IPS DF 4.7 (cell line): Measurements from ENCODE around the gene CFAP46.
"Not testable (repeated sequence)": the region's sequence is repeated elsewhere in the genome, so short reads cannot be mapped to it uniquely, and the experiment has no call there.

Experiments used
- DNase-seq: peaks from one replicate; pipeline ENCODE4 v3.0.0-alpha.2; 2013; ENCODE audit warnings: low spot score; ENCODE audit errors: extremely low read depth

Gene CFAP46

DNA sequence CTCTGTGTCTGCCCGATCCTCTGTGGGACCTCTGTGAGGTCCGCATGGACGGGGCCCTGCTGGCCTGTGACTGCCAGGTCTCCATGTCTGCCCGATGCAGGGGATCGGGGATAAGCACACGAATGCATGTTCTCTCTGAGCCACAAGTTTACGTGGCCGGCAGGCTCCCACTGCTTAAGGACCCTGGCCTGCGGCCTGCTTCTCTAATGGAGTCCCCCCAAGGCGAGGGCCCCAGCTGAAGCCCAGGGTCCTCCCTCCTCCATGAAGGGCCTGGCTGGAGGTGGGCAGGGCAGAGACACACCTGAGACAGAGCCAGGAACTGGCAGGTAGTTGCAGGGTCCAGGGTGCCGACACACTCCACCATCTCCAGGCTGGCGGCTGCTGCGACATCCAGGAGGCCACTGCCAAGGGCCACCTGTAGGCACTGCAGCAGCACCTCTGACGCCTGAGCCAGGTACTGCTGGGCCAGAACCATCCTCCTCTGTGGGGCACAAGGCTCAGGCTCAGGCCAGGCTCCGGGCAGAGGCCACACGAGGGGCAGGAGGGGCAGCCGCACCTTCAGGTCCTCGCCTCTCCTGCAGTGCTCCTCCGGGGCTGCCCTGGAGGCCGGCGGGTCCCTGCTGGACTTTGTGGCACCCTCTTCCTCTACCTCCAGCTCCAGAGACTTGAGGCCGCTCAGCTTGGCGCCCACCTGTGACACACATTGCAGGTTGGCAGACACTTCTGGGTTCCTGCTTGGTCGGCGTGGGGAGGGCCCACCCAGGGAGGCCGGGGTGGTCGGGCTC lies 95.5 kb downstream of the CFAP46 start:
- no peak for DNase-seq

DNA sequence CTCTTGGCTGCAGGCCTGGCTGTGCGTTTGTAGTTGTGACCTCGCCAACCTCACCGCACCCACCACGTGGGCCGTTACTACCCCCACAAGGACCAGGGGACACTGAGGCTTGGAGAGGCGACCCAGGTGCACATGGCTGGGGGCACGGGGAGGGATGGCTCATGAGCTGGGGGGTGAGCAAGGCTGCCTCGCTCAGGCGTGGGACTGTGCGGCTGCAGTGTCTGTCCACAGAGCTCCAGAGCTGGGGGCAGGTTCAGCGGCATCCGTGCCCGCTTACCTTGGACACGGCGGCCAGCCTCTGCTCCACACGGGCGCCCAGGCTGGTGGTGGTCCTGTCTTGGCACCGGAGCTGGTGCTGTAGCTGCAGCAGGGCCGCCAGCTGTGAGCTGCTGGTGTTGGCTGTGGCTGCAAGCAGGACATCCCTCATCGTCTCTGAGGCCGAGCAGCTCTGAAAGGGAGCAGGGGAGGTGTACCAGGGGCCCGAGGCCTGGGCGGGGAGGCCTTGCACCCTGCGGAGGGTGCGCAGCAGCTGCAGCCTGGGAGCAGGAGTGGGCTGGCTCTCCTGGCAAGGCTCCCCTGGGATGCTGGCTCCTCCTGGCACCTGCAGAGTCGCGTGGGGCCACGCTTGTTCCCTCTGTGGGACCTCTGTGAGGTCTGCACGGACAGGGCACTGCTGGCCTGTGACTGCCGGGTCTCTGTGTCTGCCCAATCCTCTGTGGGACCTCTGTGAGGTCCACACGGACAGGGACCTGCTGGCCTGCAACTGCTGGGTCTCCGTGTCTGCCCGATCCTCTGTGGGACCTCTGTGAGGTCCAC lies 96.4 kb downstream of the CFAP46 start:
- no peak for DNase-seq

DNA sequence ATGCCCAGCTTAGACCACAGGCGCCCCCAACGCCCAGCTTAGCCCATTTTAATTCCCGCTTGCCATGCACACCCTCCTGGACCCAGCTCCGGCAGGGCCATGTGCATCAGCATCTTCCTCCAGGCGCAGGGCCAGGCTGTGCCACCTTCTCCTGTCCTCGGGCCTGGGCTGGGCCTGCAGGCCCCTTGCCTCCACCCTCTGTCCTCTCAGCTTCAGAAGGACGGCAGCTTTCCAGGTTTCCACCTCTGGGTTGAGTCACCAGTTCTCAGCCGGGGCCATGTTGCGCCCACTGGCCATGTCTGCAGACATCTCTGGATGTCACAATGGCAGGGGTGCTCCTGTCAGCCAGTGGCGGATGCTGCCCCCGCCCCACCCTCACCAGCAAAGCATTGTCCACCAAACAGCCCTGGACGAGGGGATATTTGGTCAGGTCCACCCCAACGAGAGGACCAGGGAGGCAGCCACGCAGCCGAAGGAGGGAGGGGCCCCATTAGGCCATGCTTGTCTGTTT lies 97.3 kb downstream of the CFAP46 start:
- DNase-seq: no peak

DNA sequence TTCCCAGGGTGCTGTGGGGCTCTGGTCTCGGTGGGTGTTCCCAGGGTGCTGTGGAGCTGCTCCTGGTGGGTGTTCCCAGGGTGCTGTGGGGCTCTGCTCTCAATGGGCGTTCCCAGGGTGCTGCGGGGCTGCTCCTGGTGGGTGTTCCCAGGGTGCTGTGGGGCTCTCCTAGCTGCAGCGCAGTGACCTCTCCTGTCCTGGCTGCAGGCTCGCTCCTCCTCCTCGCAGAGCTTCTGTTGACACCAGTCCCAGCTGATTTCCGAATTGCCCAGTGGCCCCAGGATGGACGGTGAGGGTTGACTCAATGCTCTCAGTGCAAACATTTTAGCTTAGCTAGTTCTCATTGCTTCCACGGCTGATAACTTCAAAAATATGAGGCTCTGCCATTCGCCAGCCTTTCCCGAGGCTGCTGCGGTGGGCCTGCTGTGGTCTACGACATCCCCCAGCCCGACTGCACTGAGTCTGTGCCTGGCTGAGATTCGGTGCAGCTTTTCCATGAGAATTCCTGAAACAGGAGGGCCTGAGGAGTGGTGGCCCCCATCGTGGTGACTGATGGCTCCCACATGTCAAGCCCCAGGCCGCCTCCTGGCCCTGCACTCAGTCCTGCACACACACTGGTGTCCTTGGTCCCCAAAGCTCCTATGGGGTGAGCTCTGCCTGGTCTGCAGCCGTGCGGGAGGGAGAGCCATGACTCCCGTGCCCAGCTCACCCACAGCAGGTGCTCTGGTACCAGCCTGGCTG lies 98.1 kb downstream of the CFAP46 start:
- DNase-seq: no peak

DNA sequence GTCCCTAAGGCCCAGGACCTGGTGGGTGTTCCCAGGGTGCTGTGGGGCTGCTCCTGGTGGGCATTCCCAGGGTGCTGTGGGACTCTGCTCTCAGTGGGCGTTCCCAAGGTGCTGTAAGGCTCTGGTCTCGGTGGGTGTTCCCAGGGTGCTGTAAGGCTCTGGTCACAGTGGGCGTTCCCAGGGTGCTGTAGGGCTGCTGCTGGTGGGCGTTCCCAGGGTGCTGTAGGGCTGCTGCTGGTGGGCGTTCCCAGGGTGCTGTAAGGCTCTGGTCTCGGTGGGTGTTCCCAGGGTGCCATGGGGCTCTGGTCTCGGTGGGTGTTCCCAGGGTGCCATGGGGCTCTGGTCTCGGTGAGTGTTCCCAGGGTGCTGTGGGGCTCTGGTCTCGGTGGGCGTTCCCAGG lies 99.1 kb downstream of the CFAP46 start:
- not testable (repeated sequence) for DNase-seq

DNA sequence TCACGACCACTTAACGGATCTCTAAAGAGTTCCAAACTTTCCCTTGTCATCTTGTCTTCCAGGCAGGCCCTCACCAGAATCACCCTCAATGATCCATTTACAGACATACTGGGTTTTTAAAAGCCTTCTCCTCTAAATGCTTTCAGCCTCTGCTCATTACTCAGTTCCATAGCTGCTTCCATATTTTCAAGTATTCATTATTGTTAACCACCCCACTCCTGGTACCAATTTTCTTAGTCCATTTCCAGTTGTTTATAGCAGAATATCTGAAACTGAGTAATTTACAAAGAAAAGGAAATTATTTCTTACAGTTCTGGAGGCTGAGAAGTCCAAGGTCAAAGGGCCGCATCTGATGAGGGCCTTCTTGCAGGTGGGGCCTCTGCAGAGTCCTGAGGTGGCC lies 100.0 kb downstream of the CFAP46 start:
- DNase-seq: no peak

DNA sequence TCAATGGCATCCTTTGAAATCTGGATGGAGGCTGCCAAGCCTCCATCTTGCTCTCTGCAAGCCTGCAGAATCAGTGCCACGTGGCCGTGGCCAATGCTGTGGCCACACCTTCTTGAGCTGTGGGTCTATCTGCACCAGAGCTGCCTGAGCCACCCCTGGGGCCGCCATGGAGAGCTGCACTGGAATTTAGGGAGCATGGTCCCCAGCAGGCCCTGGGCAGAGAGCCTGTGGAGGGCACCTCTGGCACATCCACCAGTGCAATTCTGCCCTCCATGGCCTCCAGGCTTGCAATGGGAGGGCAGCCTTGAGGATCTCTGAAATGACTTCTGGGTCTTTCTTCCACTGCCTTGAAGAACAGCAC lies 100.8 kb downstream of the CFAP46 start:
- DNase-seq: no peak

DNA sequence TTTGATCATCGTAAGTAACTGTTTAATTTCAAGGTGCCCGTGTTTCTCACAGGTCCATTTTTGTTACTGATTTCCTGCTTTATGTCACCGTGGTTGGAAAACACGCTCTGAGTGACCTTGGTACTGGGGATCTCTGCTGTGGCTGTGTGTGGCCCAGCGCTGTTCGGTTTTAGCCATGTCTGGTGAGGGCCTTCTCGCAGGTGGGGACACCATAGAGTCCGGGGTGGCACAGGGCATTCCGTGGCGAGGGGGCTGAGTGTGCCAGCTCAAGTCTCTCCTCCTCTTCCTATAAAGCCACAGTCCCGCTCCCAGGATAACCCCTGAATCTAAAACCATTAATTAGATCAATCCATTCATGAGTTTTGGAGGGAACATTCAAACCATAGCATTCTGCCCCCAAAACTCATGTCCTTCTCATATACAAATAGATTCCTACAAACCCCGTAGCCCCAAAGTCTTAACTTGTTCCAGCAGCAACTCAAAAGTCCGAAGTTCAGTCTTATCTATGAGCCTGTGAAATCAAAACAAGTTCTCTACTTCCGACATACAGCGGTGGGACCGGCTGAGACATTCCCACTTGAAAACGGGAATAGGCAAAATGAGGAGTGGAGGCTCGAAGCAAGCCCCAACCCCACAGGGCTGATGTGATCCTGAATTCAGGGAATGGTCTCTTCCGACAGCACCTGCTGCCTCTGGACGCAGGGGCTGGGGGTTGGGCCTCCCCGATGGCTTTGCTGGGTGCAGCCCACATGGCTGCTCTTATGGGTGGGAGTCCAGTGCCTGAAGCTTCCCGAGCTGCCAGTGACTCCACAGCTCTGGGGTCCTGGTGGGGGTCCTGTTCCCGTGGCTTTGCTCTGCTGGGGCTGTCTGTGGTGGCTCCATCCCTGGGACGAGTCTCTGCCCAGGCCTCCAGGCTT lies 101.4 kb downstream of the CFAP46 start:
- no peak for DNase-seq

DNA sequence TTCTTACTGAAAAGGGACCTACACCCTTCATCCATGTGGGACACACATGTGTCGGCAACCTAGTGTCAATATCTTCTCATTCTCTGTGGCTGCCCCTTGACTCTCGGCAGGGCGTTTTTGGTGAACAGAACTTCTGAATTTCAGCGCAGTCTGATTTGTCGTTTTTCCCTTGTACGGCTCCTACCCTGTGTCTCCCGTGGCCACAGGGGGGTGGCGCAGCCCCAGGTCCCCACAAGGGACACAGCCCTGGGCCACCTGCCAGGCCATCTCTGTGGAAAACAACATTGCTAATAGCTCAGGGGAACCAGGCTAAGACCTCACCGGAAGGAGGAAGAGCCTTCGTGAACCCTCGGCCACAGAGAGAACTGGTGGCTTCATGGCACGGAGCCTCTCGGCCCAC lies 103.3 kb downstream of the CFAP46 start:
- DNase-seq: no peak

DNA sequence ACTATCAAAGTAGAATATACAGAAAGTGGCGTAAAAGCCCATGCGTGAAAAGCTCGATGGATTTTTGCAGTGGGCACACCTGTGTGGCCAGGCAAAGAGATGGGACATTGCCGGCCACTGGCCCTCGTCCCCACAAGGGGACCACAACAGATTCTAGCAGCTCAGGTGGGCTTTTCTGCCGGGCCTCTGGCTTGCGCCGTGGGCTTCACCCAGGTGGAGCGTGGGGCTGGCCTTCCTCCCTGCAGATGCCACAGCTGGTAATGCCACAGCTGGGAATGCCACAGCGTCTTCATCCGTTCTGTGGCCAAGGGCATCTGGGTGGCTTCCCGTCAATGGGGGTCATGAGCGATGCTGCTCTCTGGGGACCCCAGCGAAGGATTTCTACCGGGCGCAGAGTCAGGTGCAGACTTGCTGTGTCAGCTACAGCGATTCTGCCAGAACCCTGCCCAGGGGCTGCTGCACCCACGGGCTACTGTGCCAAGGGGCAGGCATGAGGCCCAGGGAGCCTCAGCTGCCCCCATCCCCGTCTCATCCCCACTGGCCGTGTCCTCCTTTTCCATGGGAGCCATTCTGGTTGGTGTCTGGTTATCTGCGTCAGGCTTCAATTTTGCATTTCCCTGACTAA lies 103.9 kb downstream of the CFAP46 start:
- no peak for DNase-seq

DNA sequence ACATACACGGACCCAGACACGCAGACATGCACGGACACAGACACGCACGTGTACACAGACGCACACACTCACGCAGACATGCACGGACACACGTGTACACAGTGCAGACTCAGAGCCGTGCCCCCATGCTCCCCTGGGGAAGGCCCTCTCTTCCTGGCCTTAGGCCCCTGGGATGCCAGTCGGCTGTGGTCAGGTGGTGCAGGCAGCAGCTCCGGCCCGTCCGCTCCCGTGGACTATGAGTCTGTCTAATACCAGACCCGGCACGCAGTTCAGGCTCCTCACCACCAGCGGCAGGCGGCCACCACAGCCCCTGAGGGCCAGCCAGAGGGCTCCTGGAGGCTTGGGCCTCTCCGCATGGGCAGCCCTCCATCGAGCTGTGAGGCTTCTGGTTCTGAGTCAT lies 104.5 kb downstream of the CFAP46 start:
- DNase-seq: no peak

DNA sequence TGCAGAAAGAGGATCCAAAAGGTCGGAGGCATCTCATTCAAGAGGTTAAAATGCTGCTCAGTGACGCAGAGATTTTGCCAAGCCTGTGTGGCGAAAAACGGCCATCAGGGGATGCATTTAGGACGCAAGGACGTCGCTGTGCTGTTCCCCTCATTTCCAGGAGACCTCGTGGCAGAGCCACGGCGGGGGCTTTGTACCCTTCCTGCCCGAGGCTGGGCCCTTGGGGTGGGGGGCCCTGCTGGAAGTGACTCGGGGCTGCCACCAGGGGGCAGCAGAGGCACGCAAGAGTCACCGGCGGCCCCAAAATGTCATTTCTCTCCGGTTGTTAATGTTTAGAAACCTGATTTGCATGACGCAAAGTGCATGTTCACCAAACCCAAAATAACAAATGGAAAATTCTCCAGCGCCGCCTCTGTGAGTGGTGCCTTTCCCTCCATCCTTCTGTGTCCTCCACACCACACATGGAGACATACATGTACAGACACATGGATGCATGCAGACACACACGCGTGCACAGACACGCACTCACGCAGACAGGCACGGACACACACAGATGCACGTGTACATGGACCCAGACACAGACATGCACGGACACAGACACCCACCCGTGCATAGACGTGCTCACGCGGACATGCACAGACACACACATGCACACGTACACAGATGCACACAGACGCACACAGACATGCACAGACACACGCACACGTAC lies 105.4 kb downstream of the CFAP46 start:
- DNase-seq: no peak

DNA sequence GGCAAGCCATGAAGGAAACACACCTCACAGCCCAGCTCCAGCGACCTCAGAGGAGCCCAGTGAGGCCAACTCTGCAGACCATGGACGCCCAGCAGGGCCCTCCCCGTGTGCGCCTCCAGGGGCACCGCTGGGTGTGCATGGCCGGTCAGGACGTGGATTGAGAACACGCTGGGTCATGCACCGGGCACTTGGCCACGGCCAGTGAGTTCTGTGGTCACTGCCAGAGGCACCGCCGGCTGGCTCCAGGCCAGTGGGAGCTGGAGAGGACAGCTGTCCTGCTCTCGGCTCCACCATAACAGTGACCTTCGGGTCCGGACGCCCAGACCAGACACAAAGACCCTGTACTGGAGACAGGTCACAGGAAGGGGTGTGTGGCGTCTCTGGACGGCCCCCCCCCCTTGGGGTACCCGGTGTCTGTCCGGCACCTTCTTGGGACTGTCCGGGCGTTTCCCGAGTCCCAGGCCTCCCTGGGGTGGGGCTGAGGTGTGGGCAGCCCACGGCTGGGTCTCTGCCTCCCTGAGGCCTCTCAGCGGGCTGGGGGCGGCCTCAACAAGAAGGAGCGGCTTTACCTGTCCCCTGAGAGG lies 106.0 kb downstream of the CFAP46 start:
- no peak for DNase-seq

DNA sequence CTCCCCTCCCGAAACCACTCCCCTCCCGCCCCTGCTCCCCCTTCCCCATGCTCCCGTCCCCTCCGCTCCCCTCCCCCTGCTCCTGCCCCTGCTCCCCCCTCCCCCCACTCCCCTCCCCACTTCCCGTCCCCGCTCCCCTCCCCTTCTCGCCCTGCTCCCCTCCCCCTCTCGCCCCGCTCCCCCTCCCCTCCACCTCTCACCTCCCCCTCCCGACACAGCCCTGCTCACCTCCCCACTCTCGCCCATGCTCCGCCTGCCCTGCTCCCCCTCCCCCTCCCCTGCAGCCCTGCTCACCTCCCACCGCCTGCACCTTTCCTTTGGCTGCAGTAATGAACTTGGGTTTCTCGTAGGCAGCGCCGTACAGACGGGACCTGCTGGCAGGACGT lies 106.5 kb downstream of the CFAP46 start:
- no peak for DNase-seq

DNA sequence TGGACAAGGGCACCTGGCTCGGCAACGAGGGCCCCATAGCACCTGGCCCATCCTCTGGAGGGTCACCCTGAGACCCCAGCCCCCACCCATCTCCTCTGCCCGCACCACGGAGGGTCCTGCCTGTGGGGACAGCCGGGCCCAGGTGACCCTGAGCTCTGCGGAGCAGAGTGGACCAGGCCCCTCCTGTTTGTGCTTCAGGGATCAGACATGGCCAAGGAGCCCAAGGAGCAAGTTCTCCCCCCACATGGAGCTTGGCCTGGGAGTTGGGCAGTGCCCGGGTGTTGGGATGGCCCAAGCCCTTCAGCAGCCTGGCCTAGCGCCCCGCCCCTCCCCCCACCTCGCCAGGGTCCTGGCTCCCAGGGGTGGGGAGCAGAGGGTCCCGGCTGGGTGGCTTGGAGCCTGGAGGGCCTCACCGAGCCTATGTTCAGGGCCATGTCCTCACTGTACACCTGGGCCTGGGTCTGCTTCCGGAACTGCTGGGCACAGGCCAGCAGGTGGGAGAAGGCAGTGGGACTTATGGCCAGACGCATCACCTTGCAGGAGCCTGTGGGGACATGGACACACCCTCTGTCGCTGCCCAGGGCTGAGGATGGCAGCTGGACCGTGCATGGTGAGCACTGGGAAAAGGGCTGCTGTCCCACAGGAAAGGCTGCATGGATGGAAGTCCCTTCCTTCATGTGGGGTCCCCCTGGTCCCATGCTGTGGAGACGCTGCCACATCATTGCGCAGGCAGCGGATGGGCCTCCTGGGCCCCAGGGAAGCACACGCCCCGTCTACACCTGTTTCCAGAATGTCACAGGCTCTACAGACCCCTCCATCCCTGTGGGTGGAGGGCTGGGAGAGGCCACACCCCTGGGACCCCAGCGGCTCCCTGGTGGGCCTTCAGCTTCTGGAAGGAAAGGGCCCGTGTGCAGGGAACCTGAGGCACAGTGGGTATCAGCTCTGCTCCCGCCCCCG lies 107.2 kb downstream of the CFAP46 start:
- no peak for DNase-seq

DNA sequence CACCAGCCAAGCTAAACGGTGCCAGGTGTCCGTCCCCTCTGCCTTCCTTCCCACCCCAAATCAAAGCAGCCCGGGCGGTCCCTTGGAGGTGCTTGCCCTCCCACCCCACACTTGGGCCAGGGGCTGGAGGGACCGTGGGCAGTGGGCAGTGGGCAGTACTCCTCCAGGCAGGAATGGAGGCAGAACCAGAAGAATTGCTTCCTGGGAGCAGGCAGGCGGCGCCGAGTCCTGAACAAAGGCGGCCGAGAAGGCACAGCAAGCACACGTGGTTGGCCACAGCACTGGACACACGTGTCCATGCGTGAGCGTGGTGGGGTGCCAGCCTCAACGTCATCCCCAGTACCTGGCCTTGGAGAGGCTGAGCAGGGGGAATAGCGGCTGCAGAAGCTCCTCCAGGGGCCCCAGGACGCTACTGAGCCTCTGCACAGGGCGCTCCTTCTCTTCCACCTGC lies 108.0 kb downstream of the CFAP46 start:
- no peak for DNase-seq

DNA sequence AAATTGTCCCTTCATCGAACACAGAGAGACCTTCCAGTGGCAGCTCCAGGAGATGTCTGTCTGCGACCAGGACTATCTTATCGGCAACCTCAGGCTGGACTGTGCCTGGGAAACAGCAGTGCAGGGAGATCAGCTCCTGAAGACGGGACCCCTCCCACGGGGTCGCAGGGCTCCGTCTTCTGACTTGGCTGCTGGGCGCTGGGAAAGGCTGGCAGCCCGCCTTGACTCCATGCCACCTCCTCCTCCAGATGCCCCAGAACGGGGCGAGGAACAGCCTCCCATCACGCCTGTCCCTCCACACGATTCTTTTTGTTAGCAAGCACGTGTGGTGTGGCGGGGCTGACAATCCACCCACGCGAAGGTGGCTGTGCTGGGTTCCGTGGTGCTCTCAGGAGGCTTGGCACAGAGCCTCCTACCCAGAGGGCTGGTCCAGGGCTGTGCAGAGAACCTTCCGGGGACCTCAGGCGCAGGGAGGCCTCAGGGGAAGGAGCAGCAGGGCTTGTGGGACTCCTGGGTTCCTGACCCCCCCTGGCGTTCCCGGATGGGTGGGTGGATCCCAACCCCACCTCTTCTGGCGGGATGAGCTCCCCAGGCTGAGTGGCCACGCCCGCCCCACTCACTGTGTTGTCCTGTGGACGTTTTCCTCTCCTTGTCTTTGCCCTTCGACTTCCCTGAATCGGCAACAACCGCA lies 108.8 kb downstream of the CFAP46 start:
- no peak for DNase-seq
